Measurements from ENCODE around the gene UNC5B. TPM values are rescaled to one million over a fixed set of nuclear protein-coding genes. Genes with fewer than 3 reads are reported as not detected.

UNC5B gene
- total RNA-seq, 1 donor = 135 TPM

DNA sequence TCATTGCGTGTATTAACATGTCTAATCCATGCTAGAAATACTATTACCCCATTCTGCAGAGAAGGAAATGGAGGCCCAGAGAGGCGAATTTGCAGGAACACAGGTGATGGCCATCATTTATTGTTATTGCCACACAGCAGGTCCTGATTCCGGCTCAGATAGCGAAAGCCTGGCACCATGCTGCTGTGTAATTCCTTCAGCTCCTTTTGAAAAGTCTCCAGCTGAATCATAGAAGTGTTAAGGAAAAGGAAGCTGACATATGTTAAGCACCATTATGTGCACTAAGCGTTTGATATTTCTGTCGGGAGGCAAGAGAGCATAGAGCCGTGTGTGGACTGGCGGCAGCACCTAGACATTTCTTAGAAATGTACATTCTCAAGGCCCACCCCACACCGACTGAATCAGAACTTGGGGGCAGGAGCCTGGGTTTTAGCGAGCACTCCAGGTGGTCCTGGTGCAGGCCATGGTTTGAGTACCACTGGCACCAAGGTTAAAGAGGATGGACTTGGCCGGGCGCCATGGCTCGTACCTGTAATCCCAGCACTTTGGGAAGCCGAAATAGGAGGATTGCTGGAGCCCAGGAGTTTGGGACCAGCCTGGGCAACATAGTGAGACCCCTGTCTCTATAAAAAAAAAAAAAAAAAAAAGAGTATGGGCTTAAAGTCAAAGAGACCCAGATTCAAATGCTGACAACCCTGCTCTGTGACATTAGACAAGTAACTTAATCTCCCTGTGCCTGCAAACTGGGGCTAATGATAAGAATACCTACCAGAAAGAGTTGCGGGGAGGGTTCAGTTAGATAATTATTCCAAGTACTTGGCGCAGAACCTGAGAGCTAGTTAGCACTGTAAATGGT lies 52.2 kb downstream of the UNC5B start:
- DNase-seq (ENCODE audit: insufficient read length, low spot score, missing footprints) = peak; percentile 21
- Histone ChIP-seq H3K9me3 (ENCODE audit: low read depth, low read length) (no peaks in the 10 kb centered on the region), H3K79me2 (ENCODE audit: insufficient read depth, low read length) (no peaks in the 10 kb centered on the region), H3K27ac (ENCODE audit: low read depth, low read length) (no peak overlapping the region), H2AFZ (ENCODE audit: low read length) (no peak overlapping the region), H3K4me3 (ENCODE audit: insufficient read depth, low read length) (no peak overlapping the region), H4K20me1 (ENCODE audit: insufficient read depth, low read length) (peaks cover 16% of the 10 kb centered on the region), H3K4me1 (ENCODE audit: insufficient read depth, low read length) (peaks cover 55% of the 10 kb centered on the region), H3K4me2 (ENCODE audit: insufficient read depth, low read length) (no peak overlapping the region), H3K27me3 (ENCODE audit: insufficient read depth, low read length) (no peaks in the 10 kb centered on the region), H3K36me3 (ENCODE audit: insufficient read depth, low read length) (no peaks in the 10 kb centered on the region)
- TF ChIP-seq, protein P1, sequence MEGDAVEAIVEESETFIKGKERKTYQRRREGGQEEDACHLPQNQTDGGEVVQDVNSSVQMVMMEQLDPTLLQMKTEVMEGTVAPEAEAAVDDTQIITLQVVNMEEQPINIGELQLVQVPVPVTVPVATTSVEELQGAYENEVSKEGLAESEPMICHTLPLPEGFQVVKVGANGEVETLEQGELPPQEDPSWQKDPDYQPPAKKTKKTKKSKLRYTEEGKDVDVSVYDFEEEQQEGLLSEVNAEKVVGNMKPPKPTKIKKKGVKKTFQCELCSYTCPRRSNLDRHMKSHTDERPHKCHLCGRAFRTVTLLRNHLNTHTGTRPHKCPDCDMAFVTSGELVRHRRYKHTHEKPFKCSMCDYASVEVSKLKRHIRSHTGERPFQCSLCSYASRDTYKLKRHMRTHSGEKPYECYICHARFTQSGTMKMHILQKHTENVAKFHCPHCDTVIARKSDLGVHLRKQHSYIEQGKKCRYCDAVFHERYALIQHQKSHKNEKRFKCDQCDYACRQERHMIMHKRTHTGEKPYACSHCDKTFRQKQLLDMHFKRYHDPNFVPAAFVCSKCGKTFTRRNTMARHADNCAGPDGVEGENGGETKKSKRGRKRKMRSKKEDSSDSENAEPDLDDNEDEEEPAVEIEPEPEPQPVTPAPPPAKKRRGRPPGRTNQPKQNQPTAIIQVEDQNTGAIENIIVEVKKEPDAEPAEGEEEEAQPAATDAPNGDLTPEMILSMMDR (IDR thresholded peaks at IDR 0.05; ENCODE audit: extremely low read depth, low read depth, low read length) = no peak

DNA sequence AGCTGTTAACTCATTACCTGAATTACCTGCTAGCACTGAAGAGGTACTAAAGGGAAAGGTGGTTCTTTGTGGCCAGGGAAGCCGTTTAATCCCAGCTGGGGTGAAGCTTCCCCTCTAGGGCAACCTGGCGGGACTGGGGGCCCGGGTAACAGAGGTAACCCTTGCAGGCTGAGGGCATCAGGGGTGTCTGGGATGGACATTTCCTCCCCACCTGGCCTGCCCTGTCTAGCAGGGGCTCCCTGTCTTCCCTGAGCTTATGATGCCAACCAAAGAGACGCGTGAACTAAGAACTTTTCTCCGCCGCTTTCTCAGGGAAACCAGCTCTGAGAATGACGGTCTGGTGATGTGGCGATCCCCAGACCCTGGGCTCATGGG lies 52.8 kb downstream of the UNC5B start:
- no peak overlapping the region for H2AFZ ChIP-seq (ENCODE audit: low read length)
- no peaks in the 10 kb centered on the region for H3K27me3 ChIP-seq (ENCODE audit: insufficient read depth, low read length)
- no peak overlapping the region for H3K4me2 ChIP-seq (ENCODE audit: insufficient read depth, low read length)
- no peak overlapping the region for H3K27ac ChIP-seq (ENCODE audit: low read depth, low read length)
- no peak overlapping the region for H3K4me3 ChIP-seq (ENCODE audit: insufficient read depth, low read length)
- peak; percentile 23 for DNase-seq (ENCODE audit: insufficient read length, low spot score, missing footprints)
- no peaks in the 10 kb centered on the region for H3K36me3 ChIP-seq (ENCODE audit: insufficient read depth, low read length)
- no peaks in the 10 kb centered on the region for H3K9me3 ChIP-seq (ENCODE audit: low read depth, low read length)
- TF ChIP-seq, protein P1 (IDR thresholded peaks at IDR 0.05; ENCODE audit: extremely low read depth, low read depth, low read length) = no peak
- H4K20me1 ChIP-seq (ENCODE audit: insufficient read depth, low read length) = peaks cover 16% of the 10 kb centered on the region
- peaks cover 54% of the 10 kb centered on the region for H3K4me1 ChIP-seq (ENCODE audit: insufficient read depth, low read length)
- H3K79me2 ChIP-seq (ENCODE audit: insufficient read depth, low read length) = no peaks in the 10 kb centered on the region

DNA sequence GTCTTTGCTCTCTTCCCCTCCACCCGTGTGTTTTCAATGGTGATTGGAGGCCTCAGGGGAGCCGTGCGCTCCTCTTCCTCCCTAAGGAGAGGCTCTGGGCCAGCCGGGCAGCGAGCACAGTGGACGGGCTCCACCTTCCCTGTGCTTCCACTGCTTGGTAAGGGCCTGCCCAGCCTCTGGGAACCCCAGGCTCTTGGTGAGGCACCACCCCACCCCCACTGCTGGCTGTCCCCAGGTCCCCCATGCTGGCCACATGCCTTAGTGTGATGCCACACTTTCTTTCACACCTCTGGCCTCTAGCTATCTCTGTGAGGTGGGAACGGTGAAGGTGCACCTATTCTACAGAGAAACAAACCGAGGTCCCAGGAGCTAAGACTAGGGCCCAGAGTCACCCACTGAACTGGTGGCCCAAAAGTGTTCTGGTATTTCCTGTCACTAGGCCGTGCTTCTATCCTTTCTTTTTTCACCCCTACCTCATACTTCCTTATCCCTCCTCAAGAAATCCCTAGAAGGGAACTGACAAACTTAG lies 53.3 kb downstream of the UNC5B start:
- H4K20me1 ChIP-seq (ENCODE audit: insufficient read depth, low read length) = peaks cover 16% of the 10 kb centered on the region
- H3K4me1 ChIP-seq (ENCODE audit: insufficient read depth, low read length) = peaks cover 53% of the 10 kb centered on the region
- peaks cover under 1% of the 10 kb centered on the region for H3K79me2 ChIP-seq (ENCODE audit: insufficient read depth, low read length)
- H3K4me2 ChIP-seq (ENCODE audit: insufficient read depth, low read length) = peak overlapping the region; percentile 46
- H3K9me3 ChIP-seq (ENCODE audit: low read depth, low read length) = no peaks in the 10 kb centered on the region
- H3K27ac ChIP-seq (ENCODE audit: low read depth, low read length) = peak overlapping the region; percentile 59
- H3K4me3 ChIP-seq (ENCODE audit: insufficient read depth, low read length) = no peak overlapping the region
- H3K27me3 ChIP-seq (ENCODE audit: insufficient read depth, low read length) = no peaks in the 10 kb centered on the region
- TF ChIP-seq, protein P1 (IDR thresholded peaks at IDR 0.05; ENCODE audit: extremely low read depth, low read depth, low read length) = no peak
- no peaks in the 10 kb centered on the region for H3K36me3 ChIP-seq (ENCODE audit: insufficient read depth, low read length)
- DNase-seq (ENCODE audit: insufficient read length, low spot score, missing footprints) = peak; percentile 71
- H2AFZ ChIP-seq (ENCODE audit: low read length) = no peak overlapping the region
